ENCODE data around the gene TOMM20.

The TOMM20 gene

DNA sequence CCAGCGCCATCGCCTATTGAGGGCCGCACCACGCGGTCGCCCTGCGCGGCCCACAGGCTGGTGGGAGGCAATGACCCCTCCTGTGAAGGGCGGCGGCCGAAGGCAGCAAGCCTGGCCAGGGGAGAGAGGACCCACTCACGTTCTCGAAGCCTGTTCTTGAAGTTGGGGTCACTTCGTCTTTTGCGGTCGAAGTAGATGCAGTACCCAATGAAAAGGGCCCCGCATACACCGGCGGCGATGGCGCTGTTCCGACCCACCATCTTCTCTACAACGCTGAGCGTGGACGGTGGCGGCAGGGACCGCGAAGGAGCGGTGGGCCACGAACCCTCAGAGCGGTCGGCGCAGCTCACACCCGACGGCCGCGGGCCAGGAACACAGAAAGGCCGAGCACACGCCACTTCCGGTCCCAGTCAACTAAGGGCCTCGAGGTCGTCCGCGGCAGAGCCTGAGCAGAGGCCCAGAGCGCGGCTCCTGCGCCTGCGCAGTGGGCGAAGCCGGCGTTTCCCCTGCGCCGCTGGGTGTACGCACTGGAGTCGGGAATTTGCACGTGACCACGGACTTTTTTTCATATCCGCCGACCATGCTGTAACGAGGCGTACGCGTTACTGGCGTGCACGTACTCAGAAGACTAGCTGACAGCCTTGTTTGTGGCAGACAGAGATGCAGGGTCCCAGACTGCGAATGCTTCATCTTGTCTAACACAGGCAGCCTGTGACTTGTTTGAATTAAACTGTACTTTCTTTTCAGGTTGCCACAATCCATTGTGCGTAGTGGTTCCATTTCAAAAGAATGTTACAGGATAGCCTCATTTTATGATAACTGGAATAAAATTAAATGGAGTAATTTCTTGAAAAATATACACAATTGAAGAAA, at the start of gene TOMM20 (continued):
- TF ChIP-seq ZSCAN16 (tag by site-specific recombination; IDR thresholded peaks at IDR 0.05) (peak; percentile 72; the same call in 1 of the 2 replicates), ZNF354C (tag by site-specific recombination; IDR thresholded peaks at IDR 0.05; ENCODE audit: borderline replicate concordance, low read depth) (no peak), ZNF223 (tag by site-specific recombination; IDR thresholded peaks at IDR 0.05) (no peak), ZNF549 (tag by site-specific recombination; IDR thresholded peaks at IDR 0.05) (no peak), ZNF292 (tag by site-specific recombination; IDR thresholded peaks at IDR 0.05; ENCODE audit: borderline replicate concordance, low read depth) (0 out of 2 replicates have a peak, but pooled peaks have one; percentile 12), ZNF2 (tag by site-specific recombination; IDR thresholded peaks at IDR 0.05) (peak; percentile 93), ZNF600 (tag by site-specific recombination; IDR thresholded peaks at IDR 0.05) (peak; percentile 98), ZNF449 (tag by site-specific recombination; IDR thresholded peaks at IDR 0.05) (peak; percentile 57), ZNF214 (tag by site-specific recombination; IDR thresholded peaks at IDR 0.05; ENCODE audit: borderline replicate concordance) (no peak), ZNF398 (tag by site-specific recombination; IDR thresholded peaks at IDR 0.05) (0 out of 2 replicates have a peak, but pooled peaks have one; percentile 9), SCRT1 (tag by site-specific recombination; IDR thresholded peaks at IDR 0.05; ENCODE audit: borderline replicate concordance) (no peak), ZNF157 (tag by site-specific recombination; IDR thresholded peaks at IDR 0.05) (no peak), ZFP69B (tag by site-specific recombination; IDR thresholded peaks at IDR 0.05) (peak; percentile 57; the same call in 1 of the 2 replicates), ZNF791 (tag by site-specific recombination; IDR thresholded peaks at IDR 0.05) (no peak), ZNF529 (tag by site-specific recombination; IDR thresholded peaks at IDR 0.05; ENCODE audit: insufficient replicate concordance) (no peak), ZNF658 (tag by site-specific recombination; IDR thresholded peaks at IDR 0.05) (no peak), YY2 (tag by site-specific recombination; IDR thresholded peaks at IDR 0.05) (peak; percentile 72), ATF2 (tag by site-specific recombination; IDR thresholded peaks at IDR 0.05; ENCODE audit: low read depth) (no peak), ZNF585B (tag by site-specific recombination; IDR thresholded peaks at IDR 0.05) (0 out of 2 replicates have a peak, but pooled peaks have one; percentile 19), KLF17 (tag by site-specific recombination; IDR thresholded peaks at IDR 0.05) (peak; percentile 67; the same call in 1 of the 2 replicates), ZNF629 (tag by site-specific recombination; IDR thresholded peaks at IDR 0.05) (peak; percentile 82; the same call in 1 of the 2 replicates), ZFP41 (tag by site-specific recombination; IDR thresholded peaks at IDR 0.05; ENCODE audit: borderline replicate concordance) (no peak), ZNF26 (tag by site-specific recombination; IDR thresholded peaks at IDR 0.05) (no peak), ZNF704 (tag by site-specific recombination; IDR thresholded peaks at IDR 0.05) (no peak)
- TF ChIP-seq, protein P1, sequence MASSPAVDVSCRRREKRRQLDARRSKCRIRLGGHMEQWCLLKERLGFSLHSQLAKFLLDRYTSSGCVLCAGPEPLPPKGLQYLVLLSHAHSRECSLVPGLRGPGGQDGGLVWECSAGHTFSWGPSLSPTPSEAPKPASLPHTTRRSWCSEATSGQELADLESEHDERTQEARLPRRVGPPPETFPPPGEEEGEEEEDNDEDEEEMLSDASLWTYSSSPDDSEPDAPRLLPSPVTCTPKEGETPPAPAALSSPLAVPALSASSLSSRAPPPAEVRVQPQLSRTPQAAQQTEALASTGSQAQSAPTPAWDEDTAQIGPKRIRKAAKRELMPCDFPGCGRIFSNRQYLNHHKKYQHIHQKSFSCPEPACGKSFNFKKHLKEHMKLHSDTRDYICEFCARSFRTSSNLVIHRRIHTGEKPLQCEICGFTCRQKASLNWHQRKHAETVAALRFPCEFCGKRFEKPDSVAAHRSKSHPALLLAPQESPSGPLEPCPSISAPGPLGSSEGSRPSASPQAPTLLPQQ (tag by site-specific recombination; IDR thresholded peaks at IDR 0.05) = peak; percentile 81
